GM12865 (cell line): Measurements from ENCODE around the gene PIN1.
A peak's percentile ranks its signal among the peaks of the same experiment; 100 is the strongest.
"Not testable (repeated sequence)": the region's sequence is repeated elsewhere in the genome, so short reads cannot be mapped to it uniquely, and the experiment has no call there.

ENCODE experiments used
- DNase-seq: peaks from one replicate; pipeline ENCODE4 v3.0.0; 2010; ENCODE audit warnings: low read depth
- H3K4me3 ChIP-seq: 2 replicates; pipeline ENCODE4 v1.5.1; 2011; ENCODE audit warnings: mild to moderate bottlenecking, low read depth, low read length, control low read depth
- TF ChIP-seq, protein P1 (sequence below): IDR thresholded peaks from 2 replicates; pipeline ENCODE4 v1.5.1; 2011; ENCODE audit warnings: low read length, control low read depth, low read depth, inconsistent platforms; ENCODE audit not compliant: insufficient read depth; ENCODE audit errors: missing control alignments

The PIN1 gene

DNA sequence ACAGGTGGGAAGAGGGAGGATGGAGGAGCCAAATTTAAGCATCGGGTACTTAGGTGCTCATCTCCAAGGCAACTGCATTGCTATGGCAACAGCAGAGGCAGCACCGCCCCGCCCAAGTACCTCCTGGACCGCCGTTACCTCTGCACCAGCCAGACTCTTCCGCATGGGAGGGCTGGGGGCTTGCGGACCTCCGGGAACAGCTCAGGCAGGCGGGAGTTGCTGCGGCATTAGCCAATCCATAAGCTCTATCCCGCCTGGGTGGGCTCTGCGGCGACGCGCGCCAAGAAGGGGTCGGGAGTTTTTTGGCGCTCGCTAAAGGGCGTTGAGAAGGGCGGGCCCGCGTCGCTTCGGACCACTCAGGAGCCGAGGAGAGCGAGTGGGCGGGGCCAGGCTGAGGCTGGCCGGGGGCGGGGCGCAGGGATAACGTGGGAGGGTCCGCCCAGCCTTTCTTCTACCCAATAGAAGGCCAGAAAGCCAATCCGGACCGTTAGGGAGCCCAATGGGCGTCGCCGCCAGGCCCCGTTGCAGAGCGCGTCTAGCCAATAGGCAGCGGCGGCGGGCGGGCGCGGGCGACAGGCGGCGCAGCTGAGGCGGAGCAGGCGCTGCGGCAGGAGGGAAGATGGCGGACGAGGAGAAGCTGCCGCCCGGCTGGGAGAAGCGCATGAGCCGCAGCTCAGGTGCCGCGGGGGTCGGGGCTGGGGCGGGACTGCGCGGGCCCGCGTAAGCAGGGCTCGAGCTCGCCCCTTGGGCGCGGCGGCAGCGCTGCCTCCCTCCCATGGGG is at the start of gene PIN1:
Gene PIN1, plus strand, starts transcription at position 593 of the 781 bp plus-strand sequence. Its CDS starts 27 bp downstream, at position 620.
- TF ChIP-seq, protein P1, sequence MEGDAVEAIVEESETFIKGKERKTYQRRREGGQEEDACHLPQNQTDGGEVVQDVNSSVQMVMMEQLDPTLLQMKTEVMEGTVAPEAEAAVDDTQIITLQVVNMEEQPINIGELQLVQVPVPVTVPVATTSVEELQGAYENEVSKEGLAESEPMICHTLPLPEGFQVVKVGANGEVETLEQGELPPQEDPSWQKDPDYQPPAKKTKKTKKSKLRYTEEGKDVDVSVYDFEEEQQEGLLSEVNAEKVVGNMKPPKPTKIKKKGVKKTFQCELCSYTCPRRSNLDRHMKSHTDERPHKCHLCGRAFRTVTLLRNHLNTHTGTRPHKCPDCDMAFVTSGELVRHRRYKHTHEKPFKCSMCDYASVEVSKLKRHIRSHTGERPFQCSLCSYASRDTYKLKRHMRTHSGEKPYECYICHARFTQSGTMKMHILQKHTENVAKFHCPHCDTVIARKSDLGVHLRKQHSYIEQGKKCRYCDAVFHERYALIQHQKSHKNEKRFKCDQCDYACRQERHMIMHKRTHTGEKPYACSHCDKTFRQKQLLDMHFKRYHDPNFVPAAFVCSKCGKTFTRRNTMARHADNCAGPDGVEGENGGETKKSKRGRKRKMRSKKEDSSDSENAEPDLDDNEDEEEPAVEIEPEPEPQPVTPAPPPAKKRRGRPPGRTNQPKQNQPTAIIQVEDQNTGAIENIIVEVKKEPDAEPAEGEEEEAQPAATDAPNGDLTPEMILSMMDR: peak; percentile 47
- peak within 1 kb of the TSS; percentile 88 for H3K4me3 ChIP-seq
- DNase-seq: peak; percentile 99

DNA sequence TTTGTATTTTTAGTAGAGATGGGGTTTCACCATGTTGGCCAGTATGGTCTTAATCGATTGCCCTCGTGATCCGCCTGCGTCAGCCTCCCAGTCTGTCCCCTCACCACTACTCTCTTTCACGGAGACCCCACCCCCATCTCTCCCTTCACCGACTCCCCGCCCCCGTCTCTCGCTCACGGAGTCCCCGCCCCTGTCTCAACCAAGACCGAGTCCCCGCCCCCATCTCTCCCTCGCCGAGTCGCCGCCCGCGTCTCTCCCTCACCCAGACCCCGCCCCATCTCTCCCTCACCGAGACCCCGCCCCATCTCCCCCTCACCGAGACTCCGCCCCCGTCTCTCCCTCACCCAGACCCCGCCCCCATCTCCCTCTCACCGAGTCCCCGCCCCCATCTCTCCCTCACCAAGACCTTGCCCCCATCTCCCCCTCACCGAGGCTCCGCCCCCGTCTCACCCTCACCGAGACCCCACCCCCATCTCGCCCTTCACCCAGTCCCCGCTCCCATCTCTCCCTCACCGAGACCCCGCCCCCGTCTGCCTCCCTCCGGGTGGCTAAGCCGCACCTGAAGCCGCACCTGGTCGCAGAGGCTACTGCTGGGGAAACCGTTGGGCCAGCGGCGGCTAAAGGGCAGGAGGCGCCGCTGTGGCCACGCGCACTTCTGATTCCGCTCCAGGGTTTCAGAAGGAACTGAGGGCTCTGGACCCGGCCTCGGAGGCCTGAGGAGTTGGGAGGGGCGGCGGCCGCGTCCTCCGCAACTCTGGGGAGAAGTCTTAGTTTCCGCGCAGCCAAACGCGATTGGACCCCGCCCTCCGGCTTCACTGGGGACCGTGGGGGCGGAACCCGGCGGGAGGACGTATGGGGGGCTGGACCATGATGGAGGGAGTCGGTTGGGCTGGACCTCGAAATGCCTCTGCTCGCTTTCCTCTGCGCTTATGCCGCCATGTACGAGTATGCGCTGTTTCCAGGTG is 49.5 kb upstream of the PIN1 start:
- DNase-seq: peak; percentile 92
- TF ChIP-seq, protein P1: no peak
- H3K4me3 ChIP-seq: peak overlapping the region; percentile 70

DNA sequence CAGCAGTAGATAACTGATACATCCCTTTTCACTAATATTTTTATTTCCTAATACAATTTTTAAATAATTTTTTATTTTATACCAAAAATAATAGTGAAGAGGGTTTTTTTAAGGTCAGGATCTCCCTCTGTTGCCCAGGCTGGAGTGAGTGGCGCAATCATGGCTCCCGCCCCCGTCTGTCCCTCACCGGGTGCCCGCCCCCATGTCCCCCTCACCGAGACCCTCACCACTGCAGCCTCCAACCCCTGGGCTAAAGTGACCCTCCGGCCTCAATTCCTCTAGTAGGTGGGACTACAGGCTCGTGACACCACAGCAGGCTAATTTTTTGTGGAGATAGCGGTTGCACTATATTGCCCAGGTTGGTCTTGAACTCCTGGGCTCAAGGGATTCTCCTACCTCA is 48.8 kb upstream of the PIN1 start:
- peak overlapping the region; percentile 70 for H3K4me3 ChIP-seq
- no peak for DNase-seq
- TF ChIP-seq, protein P1: no peak

DNA sequence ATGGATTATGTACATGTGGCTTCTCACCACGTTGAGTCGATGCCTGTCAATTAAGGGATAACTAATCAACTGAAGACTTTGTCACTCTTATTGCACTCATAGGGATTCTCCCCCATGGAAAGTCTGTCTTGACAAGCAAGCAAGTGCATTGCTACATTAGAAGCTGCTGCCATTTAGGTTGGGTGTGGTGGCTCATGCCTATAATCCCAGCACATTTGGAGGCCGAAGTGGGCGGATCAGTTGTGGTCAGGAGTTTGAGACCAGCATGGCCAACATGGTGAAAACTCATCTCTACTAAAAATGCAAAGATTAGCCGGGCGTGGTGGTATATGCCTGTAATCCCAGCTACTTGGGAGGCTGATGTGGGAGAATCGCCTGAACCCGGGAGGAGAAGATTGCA is 48.3 kb upstream of the PIN1 start:
- no peak overlapping the region for H3K4me3 ChIP-seq
- no peak for DNase-seq
- TF ChIP-seq, protein P1: no peak

DNA sequence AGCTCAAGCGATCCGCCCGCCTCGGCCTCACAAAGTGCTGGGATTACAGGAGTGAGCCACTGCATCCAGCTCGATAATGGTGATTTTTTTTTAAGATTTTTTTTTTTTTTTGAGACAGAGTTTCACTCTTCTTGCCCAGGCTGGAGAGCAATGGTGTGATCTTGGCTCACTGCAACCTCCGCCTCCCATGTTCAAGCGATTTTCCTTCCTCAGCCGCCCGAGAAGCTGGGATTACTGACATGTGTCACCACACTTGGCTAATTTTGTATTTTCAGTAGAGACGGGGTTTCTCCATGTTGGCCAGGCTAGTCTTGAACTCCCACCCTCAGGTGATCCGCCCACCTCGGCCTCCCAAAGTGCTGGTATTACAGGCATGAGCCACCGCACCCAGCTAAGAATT is 46.5 kb upstream of the PIN1 start:
- H3K4me3 ChIP-seq, DNase-seq: not testable (repeated sequence)

DNA sequence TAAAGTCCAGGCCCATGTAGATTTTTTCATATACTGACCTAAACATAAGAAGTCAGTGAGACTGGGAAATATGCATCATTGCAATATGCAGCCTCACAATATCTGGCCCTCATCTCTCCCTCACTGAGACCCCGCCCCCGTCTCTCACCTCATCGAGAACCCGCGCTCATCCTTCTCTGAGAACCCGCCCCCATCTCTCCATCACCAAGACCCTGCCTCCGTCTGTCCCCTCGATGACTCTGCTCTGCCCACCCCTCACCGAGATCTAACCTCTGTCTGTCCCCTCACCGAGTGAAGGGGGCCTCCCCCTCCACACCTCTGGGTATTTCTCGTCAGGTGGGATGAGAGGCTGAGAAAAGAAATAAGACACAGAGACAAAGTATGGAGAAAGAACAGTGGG is 46.1 kb upstream of the PIN1 start:
- DNase-seq: no peak
- TF ChIP-seq, protein P1: no peak
- H3K4me3 ChIP-seq: no peak overlapping the region

DNA sequence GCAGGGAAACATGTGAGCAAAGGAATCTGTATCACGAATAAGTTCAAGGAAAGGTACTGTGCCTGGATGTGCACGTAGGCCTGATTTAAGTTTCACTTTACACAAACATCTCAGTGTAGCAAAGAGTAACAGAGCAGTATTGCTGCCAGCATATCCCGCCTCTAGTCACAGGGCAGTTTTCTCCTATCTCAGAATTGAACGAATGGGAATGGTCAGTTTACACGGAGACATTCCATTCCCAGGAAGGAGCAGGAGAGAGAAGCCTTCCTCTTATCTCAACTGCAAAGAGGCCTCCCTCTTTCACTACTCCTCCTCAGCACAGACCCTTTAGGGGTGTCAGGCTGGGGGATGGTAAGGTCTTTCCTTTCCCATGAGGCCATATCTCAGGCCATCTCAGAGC is 45.5 kb upstream of the PIN1 start:
- H3K4me3 ChIP-seq, DNase-seq: not testable (repeated sequence)

DNA sequence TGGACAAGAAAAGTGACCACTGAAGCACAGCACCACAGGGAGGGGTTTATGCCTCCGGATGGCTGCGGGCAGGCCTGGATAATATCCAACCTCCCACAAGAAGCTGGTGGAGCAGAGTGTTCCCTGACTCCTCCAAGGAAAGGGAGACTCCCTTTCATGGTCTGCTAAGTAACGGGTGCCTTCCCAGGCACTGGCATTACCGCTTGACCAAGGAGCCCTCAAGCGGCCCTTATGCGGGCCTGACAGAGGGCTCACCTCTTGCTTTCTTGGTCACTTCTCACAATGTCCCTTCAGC is 44.1 kb upstream of the PIN1 start:
- not testable (repeated sequence) for DNase-seq

More for the DNA sequence above, 44.1 kb upstream of the PIN1 start:
- H3K4me3 ChIP-seq: peak overlapping the region; percentile 58
